Activated T-cell treated with anti-CD3 and anti-CD28 coated beads for 4 hours (primary cell): ENCODE results near the gene SYT8.
"Not testable (repeated sequence)": the region's sequence is repeated elsewhere in the genome, so short reads cannot be mapped to it uniquely, and the experiment has no call there.

Experiments used
- DNase-seq: peaks from one replicate; pipeline ENCODE4 v3.0.0-alpha.2; 2020

The SYT8 gene

GRCh38 chr11:1862588-1863351, 28.0 kb downstream of the SYT8 start:
- no peak for DNase-seq

GRCh38 chr11:1863352-1864216, 28.8 kb downstream of the SYT8 start:
- no peak for DNase-seq

DNA sequence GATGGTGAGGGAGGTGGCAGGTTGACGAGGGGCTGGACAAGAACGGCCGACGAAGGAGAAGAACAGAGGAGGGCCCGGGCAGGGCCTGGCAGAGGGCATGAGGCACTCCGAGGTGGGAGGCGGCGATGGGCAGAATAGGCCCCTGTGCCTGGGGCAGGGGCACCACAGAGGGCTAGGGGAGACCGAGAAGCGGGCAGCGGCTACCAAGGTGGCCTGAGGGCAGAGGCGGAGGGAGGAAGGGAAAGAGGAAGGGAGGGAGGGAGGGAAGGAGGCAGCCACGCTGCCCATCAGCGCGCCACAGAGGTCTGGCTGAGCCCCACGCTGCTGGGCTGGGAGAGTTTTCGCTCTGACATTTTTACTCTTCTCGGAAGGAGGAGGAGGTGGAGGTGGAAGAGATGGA, 29.4 kb downstream of the SYT8 start:
- DNase-seq, result no peak

DNA sequence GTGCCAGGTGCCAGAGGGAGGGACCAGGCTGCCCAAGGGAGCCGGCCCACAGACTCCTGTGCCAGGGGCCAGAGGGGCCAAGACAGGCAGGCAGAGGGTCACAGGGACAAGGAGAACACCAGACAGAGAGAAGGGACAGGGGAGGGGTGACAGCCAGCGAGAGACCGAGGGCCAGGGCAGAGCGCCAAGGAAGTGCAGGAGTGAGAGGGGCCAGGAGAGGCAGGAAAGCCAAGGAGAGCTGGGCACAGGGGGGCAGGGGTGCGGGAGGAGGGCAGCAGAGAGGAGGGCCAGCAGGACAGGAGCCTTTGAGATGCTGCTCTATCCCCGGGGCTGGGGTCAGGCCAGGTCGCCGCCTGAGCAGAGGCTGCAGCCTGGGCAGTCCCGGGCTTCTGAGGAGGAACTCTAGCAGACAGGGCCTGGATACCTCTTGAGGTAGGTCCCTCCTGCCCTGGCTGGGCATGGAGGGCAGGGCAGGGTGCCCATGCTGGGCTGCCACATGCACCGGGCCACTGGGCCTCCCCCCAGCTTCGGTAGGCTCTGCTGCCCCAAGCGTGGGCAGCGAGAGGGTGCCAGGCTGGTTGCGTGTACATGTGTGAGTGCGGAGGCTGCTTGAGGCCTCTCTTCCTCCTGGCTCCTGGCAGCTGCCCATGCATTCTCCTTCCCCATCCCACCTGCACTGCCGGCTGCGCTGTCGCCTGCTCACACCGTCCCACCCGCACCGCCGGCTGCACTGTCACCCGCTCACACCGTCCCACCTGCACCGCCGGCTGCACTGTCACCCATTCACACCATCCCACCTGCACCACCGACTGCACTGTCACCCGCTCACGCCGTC, 30.3 kb downstream of the SYT8 start:
- DNase-seq, result no peak

- no peak for DNase-seq
Measured at GRCh38 chr11:1866226-1866625, 31.4 kb downstream of the SYT8 start.

DNA sequence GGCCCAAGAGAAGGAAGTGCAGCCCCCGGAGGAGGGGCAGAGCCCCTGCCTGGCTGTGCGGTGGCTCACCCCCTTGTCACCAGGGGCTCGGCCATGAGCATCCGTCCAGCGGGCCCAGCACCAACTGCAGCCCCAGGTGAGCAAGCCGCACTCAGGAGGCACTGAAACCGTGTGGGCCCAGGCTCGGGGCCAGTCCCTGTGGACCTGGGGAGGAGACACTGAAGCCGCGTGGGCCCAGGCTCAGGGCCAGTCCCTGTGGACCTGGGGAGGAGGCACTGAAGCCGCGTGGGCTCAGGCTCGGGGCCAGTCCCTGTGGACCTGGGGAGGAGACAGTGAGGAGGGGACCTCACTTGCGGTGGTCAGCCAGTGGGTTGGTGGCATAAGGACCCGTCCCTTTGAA, 32.0 kb downstream of the SYT8 start:
- DNase-seq, result no peak

- DNase-seq, result no peak
Measured at GRCh38 chr11:1867381-1867780, 32.6 kb downstream of the SYT8 start.

GRCh38 chr11:1868056-1868635, 33.4 kb downstream of the SYT8 start:
- no peak for DNase-seq

DNA sequence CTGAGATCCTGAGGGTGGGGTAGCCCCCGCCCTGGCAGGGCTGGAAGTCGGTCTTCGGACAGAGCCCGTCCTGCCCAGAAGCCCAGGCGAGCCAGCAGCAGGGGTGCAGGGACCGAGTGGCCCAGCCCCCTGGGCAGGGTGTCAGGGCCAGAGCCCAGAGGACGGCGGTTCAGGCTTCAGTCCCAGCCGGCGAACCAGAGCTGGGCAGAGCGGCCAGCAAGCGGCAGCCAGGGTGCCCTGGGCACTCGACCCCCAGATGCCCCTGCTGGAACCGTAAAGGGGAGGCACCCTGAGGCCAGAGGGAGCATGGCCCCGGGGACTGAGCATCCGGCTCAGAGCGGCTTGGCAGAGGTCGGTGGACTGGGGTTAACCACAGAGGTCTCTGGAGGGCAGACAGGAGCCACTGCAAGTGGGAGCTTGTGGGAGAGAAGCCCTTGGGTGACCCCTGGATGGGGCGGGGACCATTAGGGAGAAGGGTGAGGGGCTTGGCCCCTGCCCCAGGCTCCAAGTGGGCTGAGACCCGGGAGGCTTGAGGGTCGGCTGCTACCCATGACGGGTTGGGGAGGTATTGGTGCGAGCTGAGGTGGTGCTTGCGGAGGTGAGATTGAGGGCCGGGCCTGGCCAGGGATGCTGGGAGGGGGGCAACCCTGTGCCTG, 34.0 kb downstream of the SYT8 start:
- no peak for DNase-seq

DNA sequence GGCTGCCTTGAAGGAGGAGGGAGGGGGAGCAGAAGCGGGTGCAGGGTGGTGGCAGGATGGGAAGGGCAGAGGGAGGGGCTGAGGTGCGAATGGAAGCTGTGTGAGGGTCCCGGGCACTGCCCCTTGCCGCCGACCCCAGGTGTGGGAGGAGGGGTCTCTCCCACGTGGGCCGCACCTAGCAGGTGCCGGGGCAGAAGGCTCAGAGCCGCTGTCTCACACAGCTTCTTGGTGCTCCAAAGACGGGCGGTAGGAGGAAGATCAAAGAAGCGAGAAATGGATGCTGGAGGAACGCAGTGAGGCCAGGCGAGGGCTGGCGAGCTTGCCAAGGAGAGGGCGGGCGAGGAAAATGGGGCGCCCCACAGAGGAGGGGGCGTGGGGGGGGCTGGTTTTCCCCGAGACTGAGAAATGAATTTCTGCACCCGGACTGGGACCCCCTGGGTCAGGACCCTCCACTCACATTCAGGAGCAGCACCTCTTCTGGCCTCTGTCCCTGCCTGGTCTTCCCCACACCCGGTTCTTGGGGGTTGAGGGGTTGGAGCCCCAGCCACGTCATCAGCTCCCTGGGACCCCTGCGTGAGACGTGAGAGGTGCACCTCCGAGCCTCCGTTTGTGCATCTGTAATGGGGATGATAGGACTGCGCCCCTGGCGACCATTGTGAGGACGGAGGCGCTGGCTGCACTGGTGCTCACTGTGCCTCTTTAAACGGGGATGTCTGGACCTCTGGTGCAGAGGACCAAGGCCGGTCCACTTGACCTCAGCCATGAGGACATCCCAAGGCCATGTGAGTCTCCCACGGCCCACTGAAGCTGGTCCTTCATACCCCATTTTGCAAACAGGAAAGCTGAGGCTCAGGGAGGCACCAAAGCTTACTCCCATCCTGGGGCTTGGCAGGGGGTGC, 34.9 kb downstream of the SYT8 start:
- DNase-seq, result no peak

- no peak for DNase-seq
Measured at GRCh38 chr11:1870326-1870696, 35.5 kb downstream of the SYT8 start.

DNA sequence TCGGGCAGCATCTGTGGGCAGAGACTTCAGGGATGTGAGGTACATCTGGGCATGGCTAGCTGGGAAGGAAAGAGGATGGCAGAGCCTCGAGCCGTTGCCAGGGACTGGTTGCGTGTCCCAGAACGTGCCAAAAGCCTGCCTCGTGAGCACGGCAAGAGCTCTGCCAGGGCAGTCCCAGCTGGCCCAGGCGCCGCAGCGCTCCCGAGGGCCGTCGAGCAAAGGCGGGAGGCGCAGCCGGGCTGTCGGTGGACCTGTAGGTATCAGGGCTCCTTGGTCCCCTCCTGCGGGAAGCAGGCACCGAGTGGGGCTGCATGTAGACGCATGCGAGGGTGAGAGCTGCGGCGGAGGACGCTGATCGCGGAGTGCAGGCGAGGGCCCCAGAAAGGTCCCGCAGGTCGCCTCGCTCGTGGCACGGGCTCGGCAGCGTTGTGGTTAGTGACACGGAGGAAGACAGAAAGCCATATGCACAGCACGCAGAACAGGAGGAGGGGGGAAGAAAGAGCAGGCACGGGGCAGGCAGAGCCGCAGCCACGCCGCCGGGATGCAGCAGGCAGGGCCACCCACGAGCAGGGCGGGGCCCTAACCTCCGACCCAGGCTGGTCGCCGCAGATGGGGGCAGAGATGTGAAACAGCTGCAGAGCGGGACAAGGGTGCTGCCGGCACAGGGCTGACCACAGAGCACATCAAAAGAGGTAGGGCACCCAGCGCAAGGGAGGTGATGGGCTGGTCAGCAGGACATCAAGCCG, 36.1 kb downstream of the SYT8 start:
- no peak for DNase-seq

- DNase-seq, result no peak
Measured at GRCh38 chr11:1871531-1871930, 36.7 kb downstream of the SYT8 start.

- DNase-seq, result no peak
Measured at GRCh38 chr11:1872267-1872985, 37.6 kb downstream of the SYT8 start.

DNA sequence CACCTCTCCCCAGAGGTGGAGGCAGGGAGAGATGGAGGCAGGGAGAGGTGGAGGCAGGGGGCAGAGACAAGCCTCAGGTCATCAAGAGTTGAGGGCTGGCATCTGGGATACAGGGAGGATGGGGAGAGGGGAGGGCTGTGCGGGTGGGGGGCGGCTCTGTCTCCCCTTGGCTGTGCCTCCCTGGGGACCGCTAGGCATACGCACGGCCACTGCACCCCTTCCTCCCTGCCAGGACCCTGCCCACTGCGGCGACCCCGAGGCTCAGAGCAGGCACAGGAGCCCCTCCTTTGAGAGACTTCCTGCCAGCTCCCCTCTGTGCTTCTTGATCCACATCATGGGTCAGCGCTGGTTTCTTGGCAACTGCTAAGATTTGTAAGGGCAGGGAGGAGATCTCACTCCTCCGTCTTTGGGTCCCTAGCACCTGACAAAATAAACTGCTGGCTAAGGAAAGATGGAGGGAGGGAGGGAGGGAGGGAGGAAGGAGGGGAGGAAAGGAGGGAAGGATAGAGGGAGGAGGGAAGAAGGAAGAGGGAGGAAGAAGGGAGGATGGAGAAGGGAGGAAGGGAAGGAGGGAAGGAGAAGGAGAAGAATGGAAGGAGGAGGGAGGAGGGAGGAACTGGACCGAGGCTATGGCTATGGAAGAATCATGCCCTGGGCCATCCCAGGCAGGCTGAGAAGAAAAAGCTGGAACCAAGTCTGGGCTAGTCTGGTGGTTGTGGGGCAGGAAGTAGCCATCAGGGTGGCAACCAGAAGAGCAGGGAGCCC, 38.4 kb downstream of the SYT8 start:
- no peak for DNase-seq

DNA sequence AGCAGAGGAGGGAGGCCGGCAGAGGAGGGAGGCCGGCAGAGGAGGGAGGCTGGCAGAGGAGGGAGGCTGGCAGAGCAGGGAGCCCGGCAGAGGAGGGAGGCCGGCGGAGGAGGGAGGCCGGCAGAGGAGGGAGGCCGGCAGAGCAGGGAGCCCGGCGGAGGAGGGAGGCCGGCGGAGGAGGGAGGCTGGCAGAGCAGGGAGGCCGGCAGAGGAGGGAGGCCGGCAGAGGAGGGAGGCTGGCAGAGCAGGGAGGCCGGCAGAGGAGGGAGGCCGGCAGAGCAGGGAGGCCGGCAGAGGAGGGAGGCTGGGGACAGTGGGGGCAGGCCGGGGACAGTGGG, 39.0 kb downstream of the SYT8 start:
- not testable (repeated sequence) for DNase-seq

DNA sequence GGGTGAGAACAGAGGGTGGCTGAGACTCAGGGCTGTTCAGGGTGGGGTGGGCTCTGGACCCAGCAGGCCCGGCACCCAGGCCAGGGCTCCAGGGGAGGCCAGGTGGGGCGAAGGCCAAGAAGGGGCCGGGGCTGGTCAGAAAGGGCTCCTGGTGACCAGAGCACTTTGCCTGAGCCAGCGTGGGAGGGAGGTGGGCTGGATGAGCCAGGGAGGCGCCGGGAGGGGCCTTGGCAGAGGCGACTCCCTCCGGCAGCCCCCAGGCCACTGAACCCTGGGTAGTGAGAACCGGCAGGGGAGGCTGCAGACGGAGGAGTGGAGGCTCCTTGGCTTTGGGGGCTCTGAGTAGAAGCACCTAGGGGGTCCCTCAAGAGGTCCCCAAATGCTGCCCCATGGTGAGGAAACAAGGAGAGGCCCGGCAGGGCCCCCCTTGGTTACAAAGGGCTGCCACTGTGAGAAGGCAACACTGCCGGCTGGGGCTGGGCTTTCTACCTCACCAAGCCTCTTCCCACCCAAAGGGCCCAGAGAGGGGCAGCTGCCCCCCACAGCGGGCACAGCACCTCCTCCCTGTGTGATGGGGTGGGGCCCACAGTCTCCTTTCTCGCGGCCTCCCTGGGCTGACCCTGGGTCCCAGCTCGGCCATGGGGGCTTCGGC, 39.8 kb downstream of the SYT8 start:
- DNase-seq, result not testable (repeated sequence)

DNA sequence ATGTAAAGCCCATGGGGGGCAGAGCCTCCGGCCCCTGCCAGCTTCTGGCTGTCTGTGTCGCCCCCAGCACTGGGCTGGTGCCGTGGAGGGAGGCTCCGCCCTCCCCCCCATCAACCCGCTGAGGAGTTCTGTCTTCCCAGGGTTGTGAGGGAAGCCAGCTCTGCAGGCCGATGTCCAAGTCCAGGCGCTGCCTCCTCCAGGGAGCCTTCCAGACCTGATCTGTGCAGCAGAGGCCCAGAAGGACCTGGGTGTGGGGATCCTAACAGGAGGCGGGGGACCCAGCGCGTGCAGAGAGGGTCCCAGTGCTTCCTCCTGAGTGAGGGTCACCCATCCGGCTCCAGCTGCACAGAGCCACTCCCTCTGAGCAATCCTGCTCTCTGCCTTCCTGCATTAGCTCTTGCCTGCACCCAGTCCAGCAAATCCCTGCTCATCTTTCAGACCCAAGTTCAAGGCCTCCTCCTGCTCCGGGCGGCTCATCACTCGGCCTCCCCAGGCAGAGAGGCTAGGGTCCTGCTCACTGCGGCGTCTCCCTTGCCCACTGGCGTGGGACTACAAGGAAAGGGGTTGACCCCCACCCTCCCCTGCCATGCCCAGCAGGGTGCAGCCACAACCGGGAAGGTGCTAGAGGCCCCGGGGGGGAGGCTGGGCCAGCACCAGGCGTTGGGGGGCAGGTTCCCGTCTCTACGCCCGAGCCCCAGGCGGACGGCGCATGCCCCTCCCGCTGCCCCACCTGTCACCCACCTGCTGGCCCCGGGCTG, 40.5 kb downstream of the SYT8 start:
- no peak for DNase-seq
